PC-3 (cell line): ENCODE measurements around the gene ST6GALNAC5. TPM values are rescaled to one million over a fixed set of nuclear protein-coding genes. Genes with fewer than 3 reads are reported as not detected.
A peak's percentile ranks its signal among the peaks of the same experiment; 100 is the strongest.

Experiments
- ATAC-seq: fragments of 200-7000 bp; cut with Tn5 transposase; 2 replicates; pipeline ENCODE4 v1.9.1; 2020; ENCODE audit warnings: mild to moderate bottlenecking, moderate library complexity
- BruUV-seq: library from RNA; stranded (reverse); fragments of 400-500 nt; replicated peaks from 2 replicates; lab custom pipeline; 2021; lab: Mats Ljungman, UMichigan
- CTCF ChIA-PET: fragments of 300-600 bp; sonication (Branson Sonifier 250); formaldehyde crosslinking; loops from one replicate; lab custom pipeline; 2022; ENCODE audit warnings: antibody characterized with exemption; lab: Charles Lee
- POLR2A ChIA-PET: fragments of 300-600 bp; sonication (Branson Sonifier 250); formaldehyde crosslinking; loops from one replicate; lab custom pipeline; 2022; ENCODE audit warnings: antibody characterized with exemption; ENCODE audit not compliant: unreplicated experiment; lab: Charles Lee
- DNase-seq: peaks from one replicate; pipeline ENCODE4 v3.0.0-alpha.2; 2015
- H2AFZ ChIP-seq: fragments of 300-600 bp; sonication (generic); 2 replicates; pipeline ENCODE4 v1.6.0; 2016; ENCODE audit warnings: antibody characterized with exemption, low read length
- H3F3A ChIP-seq: fragments of 300-600 bp; sonication (generic); one replicate; pipeline ENCODE4 v1.6.0; 2017; ENCODE audit warnings: antibody characterized with exemption, low read length, control low read depth, mild to moderate bottlenecking; ENCODE audit not compliant: unreplicated experiment
- H3K27ac ChIP-seq: fragments of 300-600 bp; sonication (generic); 2 replicates; pipeline ENCODE4 v1.5.1; 2016; ENCODE audit warnings: mild to moderate bottlenecking, low read length
- H3K27me3 ChIP-seq: fragments of 300-600 bp; sonication (generic); 2 replicates; pipeline ENCODE4 v1.6.1; 2016; ENCODE audit warnings: low read length, mixed read lengths
- H3K36me3 ChIP-seq: fragments of 300-600 bp; sonication (generic); 2 replicates; pipeline ENCODE4 v1.6.1; 2016; ENCODE audit warnings: low read depth, mixed run types, low read length, mixed read lengths
- H3K4me1 ChIP-seq: fragments of 300-600 bp; sonication (generic); 2 replicates; pipeline ENCODE4 v1.5.1; 2016; ENCODE audit warnings: low read length; ENCODE audit not compliant: insufficient read depth
- H3K4me2 ChIP-seq: fragments of 300-600 bp; sonication (generic); 2 replicates; pipeline ENCODE4 v1.6.0; 2016; ENCODE audit warnings: low read length
- H3K4me3 ChIP-seq: fragments of 300-600 bp; sonication (generic); 2 replicates; pipeline ENCODE4 v1.5.1; 2016; ENCODE audit warnings: mild to moderate bottlenecking, low read length, mixed read lengths
- H3K79me2 ChIP-seq: fragments of 300-600 bp; sonication (generic); 2 replicates; pipeline ENCODE4 v1.6.1; 2017; ENCODE audit warnings: low read length, mixed read lengths
- H3K9ac ChIP-seq: fragments of 300-600 bp; sonication (generic); 2 replicates; pipeline ENCODE4 v1.6.0; 2016; ENCODE audit warnings: mild to moderate bottlenecking, low read length
- H3K9me2 ChIP-seq: fragments of 300-600 bp; sonication (generic); replicated peaks from 2 replicates; pipeline ENCODE4 v1.6.1; 2016; ENCODE audit warnings: mixed run types, low read length, mixed read lengths
- H3K9me3 ChIP-seq: fragments of 300-600 bp; sonication (generic); 2 replicates; pipeline ENCODE4 v1.6.1; 2016; ENCODE audit warnings: low read length, mixed read lengths
- H4K20me1 ChIP-seq: fragments of 300-600 bp; sonication (generic); 2 replicates; pipeline ENCODE4 v1.6.1; 2016; ENCODE audit warnings: low read length, mixed read lengths
- EZH2 ChIP-seq: fragments of 300-600 bp; sonication (generic); IDR thresholded peaks from one replicate; pipeline ENCODE4 v1.6.1; 2017; ENCODE audit warnings: antibody characterized with exemption, mild to moderate bottlenecking, low read length; ENCODE audit not compliant: unreplicated experiment
- EZH2phosphoT487 ChIP-seq: fragments of 300-600 bp; sonication (generic); IDR thresholded peaks from 2 replicates; pipeline ENCODE4 v1.6.1; 2018; ENCODE audit warnings: mild to moderate bottlenecking, antibody characterized with exemption, low read length, borderline replicate concordance
- intact Hi-C: fragments of 100-400 bp; cut with micrococcal nuclease; formaldehyde crosslinking; loops from 2 replicates; pipeline ENCODE4 v1.9.0; 2023
- total RNA-seq: library from RNA; depleted of rRNA; stranded (reverse); fragments of >200 nt; gene quantifications from 2 replicates; pipeline ENCODE4 v1.2.3, GENCODE V29; 2014
- TF ChIP-seq, protein P1 (sequence below): fragments of 300-600 bp; sonication (generic); conservative IDR thresholded peaks from 2 replicates; pipeline ENCODE4 v1.5.1; 2017; ENCODE audit warnings: antibody characterized with exemption, low read depth, mild to moderate bottlenecking, low read length

Gene ST6GALNAC5
- total RNA-seq, 1 experiment from 2014 or later = 0.36 TPM

GRCh38 chr1:77040826-77041225 lies 173.5 kb downstream of the ST6GALNAC5 start:
- no peak overlapping the region for H2AFZ ChIP-seq
- no peak overlapping the region for H3K9ac ChIP-seq
- BruUV-seq = no TSS peak
- peaks cover 22% of the 10 kb centered on the region for H3K4me1 ChIP-seq
- no peaks in the 10 kb centered on the region for H4K20me1 ChIP-seq
- H3K9me3 ChIP-seq = no peaks in the 10 kb centered on the region
- H3K4me3 ChIP-seq = no peak overlapping the region
- H3K27ac ChIP-seq = no peak overlapping the region
- DNase-seq (no peak), ATAC-seq (no peak)
- H3K36me3 ChIP-seq = no peaks in the 10 kb centered on the region
- H3F3A ChIP-seq = no peaks in the 10 kb centered on the region
- no peaks in the 10 kb centered on the region for H3K27me3 ChIP-seq
- TF ChIP-seq, protein P1, sequence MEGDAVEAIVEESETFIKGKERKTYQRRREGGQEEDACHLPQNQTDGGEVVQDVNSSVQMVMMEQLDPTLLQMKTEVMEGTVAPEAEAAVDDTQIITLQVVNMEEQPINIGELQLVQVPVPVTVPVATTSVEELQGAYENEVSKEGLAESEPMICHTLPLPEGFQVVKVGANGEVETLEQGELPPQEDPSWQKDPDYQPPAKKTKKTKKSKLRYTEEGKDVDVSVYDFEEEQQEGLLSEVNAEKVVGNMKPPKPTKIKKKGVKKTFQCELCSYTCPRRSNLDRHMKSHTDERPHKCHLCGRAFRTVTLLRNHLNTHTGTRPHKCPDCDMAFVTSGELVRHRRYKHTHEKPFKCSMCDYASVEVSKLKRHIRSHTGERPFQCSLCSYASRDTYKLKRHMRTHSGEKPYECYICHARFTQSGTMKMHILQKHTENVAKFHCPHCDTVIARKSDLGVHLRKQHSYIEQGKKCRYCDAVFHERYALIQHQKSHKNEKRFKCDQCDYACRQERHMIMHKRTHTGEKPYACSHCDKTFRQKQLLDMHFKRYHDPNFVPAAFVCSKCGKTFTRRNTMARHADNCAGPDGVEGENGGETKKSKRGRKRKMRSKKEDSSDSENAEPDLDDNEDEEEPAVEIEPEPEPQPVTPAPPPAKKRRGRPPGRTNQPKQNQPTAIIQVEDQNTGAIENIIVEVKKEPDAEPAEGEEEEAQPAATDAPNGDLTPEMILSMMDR = no peak
- TF ChIP-seq EZH2 (no peak), EZH2phosphoT487 (no peak)
- H3K79me2 ChIP-seq = no peaks in the 10 kb centered on the region
- ChIA-PET POLR2A (no interaction called here), CTCF (no interaction called here)
- intact Hi-C loops = loop anchor here (2.0 kb wide), 1 partner anchor 16 kb away; no protein-coding TSS in a partner anchor
- no peak overlapping the region for H3K4me2 ChIP-seq
- H3K9me2 ChIP-seq = no peaks in the 10 kb centered on the region

- Histone ChIP-seq H3K27ac (no peak overlapping the region), H3K4me2 (no peak overlapping the region), H2AFZ (no peak overlapping the region), H3F3A (no peaks in the 10 kb centered on the region), H3K36me3 (no peaks in the 10 kb centered on the region), H3K9me2 (no peaks in the 10 kb centered on the region), H3K4me3 (no peak overlapping the region), H3K27me3 (no peaks in the 10 kb centered on the region), H3K9ac (no peak overlapping the region), H3K4me1 (peaks cover 17% of the 10 kb centered on the region), H3K79me2 (no peaks in the 10 kb centered on the region), H4K20me1 (no peaks in the 10 kb centered on the region), H3K9me3 (no peaks in the 10 kb centered on the region)
- DNase-seq = peak; percentile 73
- TF ChIP-seq, protein P1 = no peak
- ChIA-PET CTCF (interaction anchor here (0.6 kb wide), 1 partner anchor 12 kb away, joined by 3 read pairs; no protein-coding TSS in a partner anchor), POLR2A (interaction anchor here (0.9 kb wide), 1 partner anchor 12 kb away, joined by 5 read pairs; no protein-coding TSS in a partner anchor)
- peak; percentile 77 for ATAC-seq
- intact Hi-C loops = no loop called here
- BruUV-seq = no TSS peak
Measured at GRCh38 chr1:77044133-77044849, 177.0 kb downstream of the ST6GALNAC5 start.

DNA sequence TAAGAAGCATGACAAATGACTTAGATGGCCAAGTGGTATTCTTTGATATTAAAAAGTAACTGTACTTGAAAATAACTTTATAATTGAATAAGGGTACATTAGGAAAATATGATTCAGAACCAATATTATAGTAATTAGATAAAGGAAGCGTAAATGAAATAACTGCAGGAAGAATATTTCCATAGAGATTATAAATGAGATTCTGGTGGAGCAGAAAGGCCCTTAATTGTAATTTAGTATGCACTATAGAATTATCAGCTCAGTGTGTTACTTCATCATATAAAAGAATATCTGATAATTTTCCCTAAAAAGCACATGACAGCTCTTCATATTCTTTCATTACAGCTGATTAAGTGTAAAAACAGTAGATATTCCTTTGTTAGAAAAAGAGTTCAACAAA lies 180.3 kb downstream of the ST6GALNAC5 start:
- H2AFZ ChIP-seq = no peak overlapping the region
- H3K36me3 ChIP-seq = no peaks in the 10 kb centered on the region
- TF ChIP-seq EZH2 (no peak), EZH2phosphoT487 (no peak)
- TF ChIP-seq, protein P1 = no peak
- POLR2A ChIA-PET = no interaction called here
- no peak for DNase-seq
- peaks cover 5% of the 10 kb centered on the region for H3K4me1 ChIP-seq
- no TSS peak for BruUV-seq
- no peak overlapping the region for H3K27ac ChIP-seq
- no peaks in the 10 kb centered on the region for H3K79me2 ChIP-seq
- ATAC-seq = no peak
- H3F3A ChIP-seq = no peaks in the 10 kb centered on the region
- CTCF ChIA-PET = no interaction called here
- H4K20me1 ChIP-seq = no peaks in the 10 kb centered on the region
- no peak overlapping the region for H3K4me3 ChIP-seq
- H3K4me2 ChIP-seq = no peak overlapping the region
- no peaks in the 10 kb centered on the region for H3K27me3 ChIP-seq
- no peaks in the 10 kb centered on the region for H3K9me2 ChIP-seq
- intact Hi-C loops = no loop called here
- H3K9ac ChIP-seq = no peak overlapping the region
- H3K9me3 ChIP-seq = no peaks in the 10 kb centered on the region
